PC-3 (cell line): ENCODE measurements around the gene PCBD1. TPM values are rescaled to one million over a fixed set of nuclear protein-coding genes. Genes with fewer than 3 reads are reported as not detected.

Source experiments
- ATAC-seq: fragments of 200-7000 bp; cut with Tn5 transposase; 2 replicates; pipeline ENCODE4 v1.9.1; 2020; ENCODE audit warnings: mild to moderate bottlenecking, moderate library complexity
- BruUV-seq: library from RNA; stranded (reverse); fragments of 400-500 nt; replicated peaks from 2 replicates; lab custom pipeline; 2021; lab: Mats Ljungman, UMichigan
- CTCF ChIA-PET: fragments of 300-600 bp; sonication (Branson Sonifier 250); formaldehyde crosslinking; loops from one replicate; lab custom pipeline; 2022; ENCODE audit warnings: antibody characterized with exemption; lab: Charles Lee
- POLR2A ChIA-PET: fragments of 300-600 bp; sonication (Branson Sonifier 250); formaldehyde crosslinking; loops from one replicate; lab custom pipeline; 2022; ENCODE audit warnings: antibody characterized with exemption; ENCODE audit not compliant: unreplicated experiment; lab: Charles Lee
- DNase-seq: peaks from one replicate; pipeline ENCODE4 v3.0.0-alpha.2; 2015
- H2AFZ ChIP-seq: fragments of 300-600 bp; sonication (generic); 2 replicates; pipeline ENCODE4 v1.6.0; 2016; ENCODE audit warnings: antibody characterized with exemption, low read length
- H3F3A ChIP-seq: fragments of 300-600 bp; sonication (generic); one replicate; pipeline ENCODE4 v1.6.0; 2017; ENCODE audit warnings: antibody characterized with exemption, low read length, control low read depth, mild to moderate bottlenecking; ENCODE audit not compliant: unreplicated experiment
- H3K27ac ChIP-seq: fragments of 300-600 bp; sonication (generic); 2 replicates; pipeline ENCODE4 v1.5.1; 2016; ENCODE audit warnings: mild to moderate bottlenecking, low read length
- H3K27me3 ChIP-seq: fragments of 300-600 bp; sonication (generic); 2 replicates; pipeline ENCODE4 v1.6.1; 2016; ENCODE audit warnings: low read length, mixed read lengths
- H3K36me3 ChIP-seq: fragments of 300-600 bp; sonication (generic); 2 replicates; pipeline ENCODE4 v1.6.1; 2016; ENCODE audit warnings: low read depth, mixed run types, low read length, mixed read lengths
- H3K4me1 ChIP-seq: fragments of 300-600 bp; sonication (generic); 2 replicates; pipeline ENCODE4 v1.5.1; 2016; ENCODE audit warnings: low read length; ENCODE audit not compliant: insufficient read depth
- H3K4me2 ChIP-seq: fragments of 300-600 bp; sonication (generic); 2 replicates; pipeline ENCODE4 v1.6.0; 2016; ENCODE audit warnings: low read length
- H3K4me3 ChIP-seq: fragments of 300-600 bp; sonication (generic); 2 replicates; pipeline ENCODE4 v1.5.1; 2016; ENCODE audit warnings: mild to moderate bottlenecking, low read length, mixed read lengths
- H3K79me2 ChIP-seq: fragments of 300-600 bp; sonication (generic); 2 replicates; pipeline ENCODE4 v1.6.1; 2017; ENCODE audit warnings: low read length, mixed read lengths
- H3K9ac ChIP-seq: fragments of 300-600 bp; sonication (generic); 2 replicates; pipeline ENCODE4 v1.6.0; 2016; ENCODE audit warnings: mild to moderate bottlenecking, low read length
- H3K9me2 ChIP-seq: fragments of 300-600 bp; sonication (generic); replicated peaks from 2 replicates; pipeline ENCODE4 v1.6.1; 2016; ENCODE audit warnings: mixed run types, low read length, mixed read lengths
- H3K9me3 ChIP-seq: fragments of 300-600 bp; sonication (generic); 2 replicates; pipeline ENCODE4 v1.6.1; 2016; ENCODE audit warnings: low read length, mixed read lengths
- H4K20me1 ChIP-seq: fragments of 300-600 bp; sonication (generic); 2 replicates; pipeline ENCODE4 v1.6.1; 2016; ENCODE audit warnings: low read length, mixed read lengths
- EZH2 ChIP-seq: fragments of 300-600 bp; sonication (generic); IDR thresholded peaks from one replicate; pipeline ENCODE4 v1.6.1; 2017; ENCODE audit warnings: antibody characterized with exemption, mild to moderate bottlenecking, low read length; ENCODE audit not compliant: unreplicated experiment
- EZH2phosphoT487 ChIP-seq: fragments of 300-600 bp; sonication (generic); IDR thresholded peaks from 2 replicates; pipeline ENCODE4 v1.6.1; 2018; ENCODE audit warnings: mild to moderate bottlenecking, antibody characterized with exemption, low read length, borderline replicate concordance
- intact Hi-C: fragments of 100-400 bp; cut with micrococcal nuclease; formaldehyde crosslinking; loops from 2 replicates; pipeline ENCODE4 v1.9.0; 2023
- total RNA-seq: library from RNA; depleted of rRNA; stranded (reverse); fragments of >200 nt; gene quantifications from 2 replicates; pipeline ENCODE4 v1.2.3, GENCODE V29; 2014
- TF ChIP-seq, protein P1 (sequence below): fragments of 300-600 bp; sonication (generic); conservative IDR thresholded peaks from 2 replicates; pipeline ENCODE4 v1.5.1; 2017; ENCODE audit warnings: antibody characterized with exemption, low read depth, mild to moderate bottlenecking, low read length

The PCBD1 gene
- total RNA-seq, 1 experiment from 2014 or later = 283 TPM

DNA sequence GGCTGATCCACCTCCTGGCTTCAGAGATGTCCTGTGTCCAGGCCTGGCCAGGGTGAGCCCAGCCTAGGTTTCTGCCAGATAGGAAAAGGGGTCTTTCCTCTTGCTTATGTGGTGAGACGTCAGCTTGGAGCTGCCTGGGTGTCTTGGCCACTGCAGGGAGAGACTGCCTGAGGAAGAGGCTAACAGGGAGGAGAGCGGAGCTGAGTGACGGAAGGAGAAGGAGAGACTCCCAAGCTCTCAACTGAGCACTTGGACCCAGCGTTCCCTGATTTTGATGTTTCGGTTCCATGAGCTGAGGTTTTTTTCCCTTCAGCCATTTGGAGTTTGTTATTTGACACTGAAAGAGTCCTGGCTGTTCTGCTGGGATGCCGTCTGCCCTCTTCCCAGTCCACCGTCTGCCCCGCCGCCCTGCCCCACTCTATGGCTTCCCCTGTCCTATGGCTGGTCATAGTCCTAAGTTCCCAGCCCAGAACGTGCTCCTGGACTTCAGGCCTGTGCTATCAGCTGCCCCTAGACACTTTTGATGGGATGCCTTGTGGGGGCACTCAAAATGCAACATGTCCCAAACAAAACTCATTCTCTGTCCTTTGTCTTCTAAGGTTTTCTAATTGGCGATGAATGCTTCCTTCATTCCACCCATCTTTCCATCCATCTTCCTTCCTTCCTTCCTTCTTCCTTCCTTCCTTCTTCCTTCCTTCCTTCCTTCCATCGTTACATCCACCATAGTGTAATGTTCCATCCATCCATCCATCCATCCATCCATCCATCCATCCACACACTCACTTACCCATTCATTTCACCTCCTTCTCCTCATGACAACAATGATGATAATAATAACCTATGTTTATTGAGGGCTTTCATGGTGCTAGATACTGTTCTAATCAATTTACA lies 20.3 kb upstream of the PCBD1 start:
- no peaks in the 10 kb centered on the region for H3K4me1 ChIP-seq
- H3F3A ChIP-seq = no peaks in the 10 kb centered on the region
- H3K27ac ChIP-seq = no peak overlapping the region
- H4K20me1 ChIP-seq = no peaks in the 10 kb centered on the region
- H3K36me3 ChIP-seq = no peaks in the 10 kb centered on the region
- H2AFZ ChIP-seq = no peak overlapping the region
- no peak overlapping the region for H3K4me2 ChIP-seq
- ChIA-PET CTCF (no interaction called here), POLR2A (no interaction called here)
- no peak overlapping the region for H3K4me3 ChIP-seq
- no peaks in the 10 kb centered on the region for H3K79me2 ChIP-seq
- peaks cover 6% of the 10 kb centered on the region; the same call in 1 of the 2 replicates for H3K27me3 ChIP-seq
- ATAC-seq (no peak), DNase-seq (no peak)
- H3K9ac ChIP-seq = no peak overlapping the region
- TF ChIP-seq EZH2 = no peak
- TF ChIP-seq, protein P1, sequence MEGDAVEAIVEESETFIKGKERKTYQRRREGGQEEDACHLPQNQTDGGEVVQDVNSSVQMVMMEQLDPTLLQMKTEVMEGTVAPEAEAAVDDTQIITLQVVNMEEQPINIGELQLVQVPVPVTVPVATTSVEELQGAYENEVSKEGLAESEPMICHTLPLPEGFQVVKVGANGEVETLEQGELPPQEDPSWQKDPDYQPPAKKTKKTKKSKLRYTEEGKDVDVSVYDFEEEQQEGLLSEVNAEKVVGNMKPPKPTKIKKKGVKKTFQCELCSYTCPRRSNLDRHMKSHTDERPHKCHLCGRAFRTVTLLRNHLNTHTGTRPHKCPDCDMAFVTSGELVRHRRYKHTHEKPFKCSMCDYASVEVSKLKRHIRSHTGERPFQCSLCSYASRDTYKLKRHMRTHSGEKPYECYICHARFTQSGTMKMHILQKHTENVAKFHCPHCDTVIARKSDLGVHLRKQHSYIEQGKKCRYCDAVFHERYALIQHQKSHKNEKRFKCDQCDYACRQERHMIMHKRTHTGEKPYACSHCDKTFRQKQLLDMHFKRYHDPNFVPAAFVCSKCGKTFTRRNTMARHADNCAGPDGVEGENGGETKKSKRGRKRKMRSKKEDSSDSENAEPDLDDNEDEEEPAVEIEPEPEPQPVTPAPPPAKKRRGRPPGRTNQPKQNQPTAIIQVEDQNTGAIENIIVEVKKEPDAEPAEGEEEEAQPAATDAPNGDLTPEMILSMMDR = no peak
- no peak for TF ChIP-seq EZH2phosphoT487
- BruUV-seq = no TSS peak
- intact Hi-C loops = no loop called here
- H3K9me2 ChIP-seq = no peaks in the 10 kb centered on the region
- H3K9me3 ChIP-seq = no peaks in the 10 kb centered on the region

DNA sequence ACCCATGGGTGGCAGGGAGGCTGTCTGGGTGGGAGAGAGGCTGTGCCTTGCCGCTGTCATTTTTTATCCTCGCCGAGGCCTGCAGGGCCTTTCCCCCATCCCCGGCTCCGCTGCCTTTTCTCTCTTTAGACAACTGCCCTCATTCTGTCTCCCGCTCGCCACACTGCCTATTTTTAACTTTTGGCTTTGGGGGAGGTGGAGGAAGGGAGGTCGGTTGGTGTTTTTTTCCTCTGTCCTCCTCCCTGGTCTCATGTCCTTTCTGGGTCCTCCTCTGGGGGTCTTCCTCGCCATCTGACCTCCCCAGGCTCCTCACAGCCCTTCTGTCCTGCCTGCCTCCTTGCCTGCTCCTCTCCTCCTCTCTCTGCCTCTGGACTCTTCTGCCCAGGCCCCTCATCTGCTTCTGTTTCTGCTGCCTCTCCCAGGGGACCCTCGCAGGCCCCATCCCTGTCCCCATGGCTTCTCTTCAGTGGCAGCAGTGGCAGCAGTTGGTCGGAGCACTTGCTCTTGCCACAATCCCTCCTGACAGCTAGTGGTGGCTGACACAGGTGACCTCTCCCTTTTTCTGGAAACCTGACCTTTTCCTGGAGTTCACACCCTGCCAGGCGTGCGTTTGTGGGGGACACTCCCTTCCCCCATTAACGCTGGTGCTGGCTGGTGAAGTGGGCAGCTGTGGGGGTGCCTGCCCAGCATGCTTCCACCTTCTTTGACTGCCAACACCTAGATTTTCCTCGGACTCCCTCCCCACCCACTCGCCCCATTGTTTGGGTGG lies 19.5 kb upstream of the PCBD1 start:
- Histone ChIP-seq H3K4me2 (no peak overlapping the region), H3K9me2 (no peaks in the 10 kb centered on the region), H3K27ac (no peak overlapping the region), H3K4me3 (no peak overlapping the region), H3K4me1 (0 out of 2 replicates have a peak, but pooled peaks cover 4% of the 10 kb centered on the region), H3F3A (no peaks in the 10 kb centered on the region), H3K9ac (no peak overlapping the region), H2AFZ (no peak overlapping the region), H3K9me3 (no peaks in the 10 kb centered on the region), H3K36me3 (no peaks in the 10 kb centered on the region), H3K79me2 (no peaks in the 10 kb centered on the region), H3K27me3 (0 out of 2 replicates have a peak, but pooled peaks cover 3% of the 10 kb centered on the region), H4K20me1 (no peaks in the 10 kb centered on the region)
- ATAC-seq (no peak), DNase-seq (no peak)
- intact Hi-C loops = no loop called here
- no TSS peak for BruUV-seq
- TF ChIP-seq EZH2phosphoT487 (no peak), EZH2 (no peak)
- TF ChIP-seq, protein P1 = no peak
- POLR2A ChIA-PET = no interaction called here
- CTCF ChIA-PET = no interaction called here
